ENCODE results near the gene GPLD1.

DNA sequence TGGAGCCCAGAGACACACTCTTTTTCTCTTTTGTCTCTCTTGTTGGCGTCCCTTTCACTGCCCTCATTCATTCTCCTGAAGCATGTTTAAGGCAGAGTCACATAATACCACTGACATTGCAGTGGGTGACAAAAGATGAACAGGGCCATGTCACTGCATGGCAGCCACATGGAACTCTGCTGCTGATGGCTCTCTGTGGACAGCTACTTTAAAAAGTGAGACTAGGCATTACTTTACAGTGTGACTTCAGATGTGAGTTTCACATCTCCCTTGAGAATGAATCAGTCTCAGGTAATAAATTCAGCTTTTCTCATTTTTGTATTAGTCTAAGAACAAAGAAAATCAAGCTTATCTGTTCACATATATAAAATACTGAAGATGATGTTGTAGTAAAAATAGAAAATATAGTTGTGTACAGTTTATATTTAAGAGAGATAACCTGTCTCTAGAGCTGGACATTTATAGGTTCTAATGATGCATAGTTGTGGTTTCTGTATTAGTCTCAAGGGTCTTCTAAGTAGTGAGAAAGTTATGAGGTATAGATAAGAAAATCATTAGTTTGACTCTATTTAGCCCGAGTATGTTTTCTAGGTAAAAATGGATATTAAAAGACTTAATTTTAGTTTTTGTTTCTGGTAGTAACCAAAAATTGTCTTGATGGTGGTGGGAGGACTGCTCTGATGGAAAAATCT is 80.5 kb downstream of the GPLD1 start:
- TF ChIP-seq, protein P1, sequence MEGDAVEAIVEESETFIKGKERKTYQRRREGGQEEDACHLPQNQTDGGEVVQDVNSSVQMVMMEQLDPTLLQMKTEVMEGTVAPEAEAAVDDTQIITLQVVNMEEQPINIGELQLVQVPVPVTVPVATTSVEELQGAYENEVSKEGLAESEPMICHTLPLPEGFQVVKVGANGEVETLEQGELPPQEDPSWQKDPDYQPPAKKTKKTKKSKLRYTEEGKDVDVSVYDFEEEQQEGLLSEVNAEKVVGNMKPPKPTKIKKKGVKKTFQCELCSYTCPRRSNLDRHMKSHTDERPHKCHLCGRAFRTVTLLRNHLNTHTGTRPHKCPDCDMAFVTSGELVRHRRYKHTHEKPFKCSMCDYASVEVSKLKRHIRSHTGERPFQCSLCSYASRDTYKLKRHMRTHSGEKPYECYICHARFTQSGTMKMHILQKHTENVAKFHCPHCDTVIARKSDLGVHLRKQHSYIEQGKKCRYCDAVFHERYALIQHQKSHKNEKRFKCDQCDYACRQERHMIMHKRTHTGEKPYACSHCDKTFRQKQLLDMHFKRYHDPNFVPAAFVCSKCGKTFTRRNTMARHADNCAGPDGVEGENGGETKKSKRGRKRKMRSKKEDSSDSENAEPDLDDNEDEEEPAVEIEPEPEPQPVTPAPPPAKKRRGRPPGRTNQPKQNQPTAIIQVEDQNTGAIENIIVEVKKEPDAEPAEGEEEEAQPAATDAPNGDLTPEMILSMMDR (conservative IDR thresholded peaks at IDR 0.05; ENCODE audit: low read depth, low read length): no peak
- TF ChIP-seq EZH2 (IDR thresholded peaks at IDR 0.05; ENCODE audit: low read length, unreplicated experiment): no peak
